ENCODE measurements around the gene ZNF783.

ZNF783 gene

GRCh38 chr7:149283321-149283720, 21.3 kb downstream of the ZNF783 start:
- DNase-seq = no peak

DNA sequence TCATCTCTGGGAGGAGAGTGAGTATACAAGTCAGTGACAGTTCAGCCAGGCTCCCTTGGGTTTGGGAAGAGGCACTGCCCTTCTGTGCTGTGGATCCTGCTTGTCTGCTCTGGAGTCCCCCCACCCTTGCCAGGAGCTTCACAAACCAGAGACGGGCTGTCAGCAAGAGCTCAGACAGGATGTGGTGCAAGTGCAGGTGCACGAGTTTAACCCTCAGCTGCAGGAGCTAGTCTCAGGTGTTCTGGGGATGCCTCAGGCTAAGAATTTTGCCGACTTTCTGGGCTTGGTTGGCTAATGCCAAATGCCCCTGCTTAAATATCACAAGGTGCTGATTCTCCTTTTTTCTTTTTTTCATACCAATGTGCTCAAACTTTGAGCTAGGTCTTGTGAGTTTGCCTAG, 22.3 kb downstream of the ZNF783 start:
- DNase-seq = no peak

GRCh38 chr7:149284850-149285585, 23.0 kb downstream of the ZNF783 start:
- DNase-seq = peak; percentile 96

DNA sequence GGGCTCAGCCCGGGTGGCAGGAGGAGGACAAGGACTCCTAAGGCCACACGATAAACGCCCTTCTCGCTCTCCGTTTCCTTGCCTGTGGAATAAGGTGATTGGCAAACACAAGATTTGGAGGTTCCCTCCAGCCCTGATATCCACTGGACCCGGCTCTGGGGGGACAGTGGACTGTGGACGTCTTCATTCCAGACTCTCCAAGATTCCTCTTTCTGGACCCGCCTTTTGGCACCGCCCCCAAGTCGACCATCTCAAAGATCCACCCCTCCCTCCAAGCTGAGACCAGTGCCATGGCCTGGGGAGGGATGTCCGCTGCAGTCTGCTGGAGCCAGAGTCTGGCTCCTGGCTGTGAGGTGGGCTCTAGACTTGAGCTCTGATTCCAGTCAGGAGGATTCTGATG, 23.6 kb downstream of the ZNF783 start:
- DNase-seq = no peak

DNA sequence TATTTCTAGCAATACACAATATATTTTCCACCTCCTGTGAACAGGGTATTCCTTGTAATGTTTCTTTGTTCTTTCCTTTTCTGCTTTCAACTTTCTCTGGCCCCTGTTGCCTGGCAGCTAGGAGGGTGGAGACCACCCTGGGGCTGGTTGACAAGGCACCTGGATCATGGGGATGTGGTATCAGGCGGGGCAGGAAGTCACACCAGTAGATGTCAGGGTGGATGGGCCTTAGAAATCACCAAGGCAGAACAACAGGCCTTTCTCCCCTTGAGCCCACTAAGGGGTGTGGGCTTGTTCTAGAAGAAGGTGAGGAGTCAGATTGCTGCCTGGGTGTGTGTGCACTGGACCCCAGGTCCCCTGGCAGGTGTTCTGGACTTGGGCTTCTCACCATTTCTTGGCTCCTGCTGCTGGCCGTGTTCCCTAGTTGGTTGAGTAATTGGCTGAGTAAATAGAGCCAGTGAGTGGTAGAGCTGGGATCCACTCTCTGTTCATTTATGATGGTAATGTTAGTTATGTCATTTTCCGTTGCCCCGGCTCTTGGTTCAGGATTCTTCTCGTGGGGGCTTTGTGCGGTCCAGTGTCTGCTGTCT, 24.9 kb downstream of the ZNF783 start:
- DNase-seq = no peak

DNA sequence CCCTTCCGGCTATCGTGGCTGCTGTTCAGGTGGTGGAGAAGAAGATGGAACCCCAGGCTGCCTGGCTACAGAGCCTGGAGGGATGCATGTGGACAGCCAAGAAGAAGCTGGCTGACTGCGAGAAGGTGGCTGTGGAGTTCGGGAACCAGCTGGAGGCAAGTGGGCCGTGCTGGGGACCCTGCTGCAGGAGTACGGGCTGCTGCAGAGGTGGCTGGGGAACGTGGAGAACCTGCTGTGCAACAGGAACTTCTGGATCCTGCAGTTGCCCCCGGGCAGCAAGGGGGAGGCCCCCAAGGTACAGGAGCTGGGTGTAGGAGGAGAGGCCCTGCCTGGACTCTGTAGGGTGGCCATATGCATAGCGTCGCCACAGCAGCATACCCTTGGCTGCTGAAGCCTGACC, 25.6 kb downstream of the ZNF783 start:
- DNase-seq = no peak

GRCh38 chr7:149289262-149289661, 27.3 kb downstream of the ZNF783 start:
- no peak for DNase-seq

DNA sequence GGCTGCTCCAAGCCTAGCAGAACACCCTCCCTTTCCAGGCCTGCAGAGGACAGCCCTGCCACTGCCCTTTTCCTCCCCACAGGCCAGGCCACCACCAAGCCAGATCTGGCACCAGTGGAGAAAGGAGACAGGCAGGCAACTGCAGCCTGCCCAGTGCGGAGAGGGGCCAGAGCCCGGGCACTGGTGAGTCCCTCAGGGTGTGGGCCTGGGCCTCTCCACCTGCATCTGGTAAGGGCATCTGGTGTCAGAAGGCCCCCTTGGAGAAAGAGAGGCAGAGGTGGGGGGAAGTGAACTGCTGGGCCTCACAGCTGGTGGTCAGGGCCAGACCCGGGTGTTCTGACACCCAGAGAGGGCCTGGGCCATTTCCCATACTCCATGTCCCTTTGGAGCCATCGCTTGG, 27.9 kb downstream of the ZNF783 start:
- no peak for DNase-seq

- no peak for DNase-seq
Observed at GRCh38 chr7:149291036-149291780, 29.2 kb downstream of the ZNF783 start.

DNA sequence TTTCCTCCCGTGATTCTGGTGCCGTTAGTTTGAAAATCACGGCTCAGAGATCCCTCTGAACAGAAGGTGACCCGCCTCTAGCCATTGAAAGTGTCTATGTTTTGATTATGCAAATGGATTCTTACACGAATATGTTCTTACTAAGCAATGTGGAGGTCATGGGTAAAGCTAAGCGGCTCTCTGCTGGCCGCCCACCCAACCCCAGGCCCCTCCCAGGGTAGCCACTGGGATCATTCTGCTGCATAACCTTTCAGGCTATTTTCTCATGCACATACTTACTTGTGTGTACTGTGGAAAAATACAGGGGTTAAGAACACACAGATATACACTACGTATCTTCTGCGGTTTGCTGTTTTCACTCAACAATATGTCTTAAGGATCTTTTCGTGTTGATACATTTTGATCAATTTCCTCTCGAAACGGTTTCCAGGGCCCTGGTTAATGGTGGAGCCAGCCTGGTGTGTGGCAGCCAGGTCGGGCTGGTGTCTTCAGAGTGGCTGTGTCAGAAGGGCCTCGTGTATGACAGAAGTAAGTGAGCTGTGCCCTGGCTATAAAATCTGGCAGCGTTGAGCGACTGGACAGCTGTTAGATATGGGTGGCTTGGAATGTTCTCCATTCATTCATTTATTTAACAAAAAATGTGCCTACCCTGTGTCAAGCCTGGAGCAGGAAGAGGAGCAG, 29.9 kb downstream of the ZNF783 start:
- no peak for DNase-seq

GRCh38 chr7:149292462-149292823, 30.4 kb downstream of the ZNF783 start:
- no peak for DNase-seq

DNA sequence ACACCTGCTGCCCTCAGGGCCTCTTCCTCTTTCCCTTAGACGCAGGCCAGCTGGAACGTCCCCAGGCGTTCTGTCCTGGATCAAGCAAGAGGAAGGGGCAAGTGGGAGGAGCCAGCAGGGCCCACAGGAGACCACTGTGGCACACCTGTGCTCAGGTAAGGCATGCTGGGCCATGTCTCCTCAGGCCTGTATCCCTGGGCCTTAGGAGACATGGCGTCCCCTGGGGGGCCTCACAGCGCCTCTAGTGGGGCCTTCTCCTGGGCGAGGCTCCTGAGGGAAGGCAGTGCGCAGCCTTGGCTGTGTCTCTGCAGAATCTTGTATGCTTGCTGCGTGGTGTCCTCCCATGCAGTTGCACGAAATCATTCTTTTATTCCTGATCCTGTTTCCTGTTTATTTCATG, 31.3 kb downstream of the ZNF783 start:
- no peak for DNase-seq

DNA sequence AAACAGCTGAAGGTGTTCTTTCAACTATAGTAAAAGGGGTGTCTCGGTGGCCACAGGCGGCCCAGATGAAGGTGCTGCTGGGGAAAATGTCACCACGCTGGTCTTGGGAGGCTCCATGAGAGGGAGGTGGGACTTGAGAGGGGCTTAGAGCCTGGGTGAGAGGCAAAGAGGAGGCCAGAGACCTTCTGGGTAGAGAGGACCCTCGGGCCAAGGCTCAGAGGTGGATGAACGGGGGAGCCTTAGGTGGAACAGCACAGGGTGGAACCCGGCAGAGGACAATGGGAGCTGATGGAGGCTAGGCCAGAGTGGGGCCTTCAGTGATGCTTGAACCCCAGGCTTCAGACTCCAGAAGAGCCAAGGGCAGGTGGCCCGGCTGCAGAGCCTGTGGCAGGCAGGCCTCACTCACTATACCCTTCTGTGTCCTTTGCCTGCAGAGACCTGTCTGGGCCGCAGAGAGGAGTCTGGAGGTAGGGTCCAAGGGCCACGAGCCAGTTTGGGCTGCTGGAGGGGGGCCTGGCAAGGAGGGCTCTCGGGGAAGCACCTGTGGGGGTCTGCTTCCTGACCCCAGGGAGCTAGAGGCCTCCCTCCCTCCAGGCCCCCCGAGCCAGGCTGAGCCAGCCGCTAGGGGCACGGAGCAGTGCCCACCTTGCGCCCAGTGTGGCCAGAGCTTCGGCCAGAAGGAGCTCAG, 32.1 kb downstream of the ZNF783 start:
- DNase-seq = no peak

DNA sequence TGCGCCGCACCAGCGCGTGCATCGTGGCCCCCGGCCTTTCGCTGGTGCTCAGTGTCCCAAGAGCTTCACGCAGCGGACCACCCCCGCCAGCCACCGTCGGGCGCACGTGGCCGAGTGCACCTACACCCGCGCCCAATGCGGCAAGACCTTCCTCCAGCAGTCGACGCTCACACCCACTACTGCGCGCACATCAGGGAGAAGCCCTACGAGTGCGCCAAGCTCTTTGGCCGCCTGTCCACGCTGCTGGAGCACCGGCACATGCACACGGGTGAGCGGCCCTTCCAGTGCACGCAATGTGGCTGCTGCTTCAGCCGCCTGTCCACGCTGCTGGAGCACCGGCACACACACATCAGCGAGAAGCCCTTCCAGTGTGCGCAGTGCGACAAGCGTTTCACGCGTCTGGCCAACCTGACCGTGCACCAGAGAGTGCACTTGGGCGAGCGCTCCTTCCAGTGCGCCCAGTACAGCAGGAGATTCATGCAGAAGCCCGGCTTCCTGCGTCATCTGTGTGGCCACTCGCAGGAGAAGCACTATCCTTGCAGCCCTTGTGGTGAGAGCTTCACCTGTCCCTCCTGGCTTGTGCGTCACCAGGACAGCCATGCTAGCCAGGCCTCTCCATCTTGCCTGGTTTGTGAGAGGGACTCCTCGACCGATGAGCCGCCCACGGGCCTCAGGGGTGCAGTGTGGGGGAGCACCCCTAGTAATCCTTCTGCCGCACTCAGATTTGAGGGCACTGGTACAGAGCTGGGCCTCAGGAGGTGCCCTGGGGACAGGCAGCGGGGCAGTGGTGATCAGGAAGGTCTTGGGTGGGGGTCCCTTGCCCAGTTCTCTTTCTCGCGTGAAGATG, 32.9 kb downstream of the ZNF783 start:
- no peak for DNase-seq

GRCh38 chr7:149295481-149295850, 33.5 kb downstream of the ZNF783 start:
- no peak for DNase-seq

DNA sequence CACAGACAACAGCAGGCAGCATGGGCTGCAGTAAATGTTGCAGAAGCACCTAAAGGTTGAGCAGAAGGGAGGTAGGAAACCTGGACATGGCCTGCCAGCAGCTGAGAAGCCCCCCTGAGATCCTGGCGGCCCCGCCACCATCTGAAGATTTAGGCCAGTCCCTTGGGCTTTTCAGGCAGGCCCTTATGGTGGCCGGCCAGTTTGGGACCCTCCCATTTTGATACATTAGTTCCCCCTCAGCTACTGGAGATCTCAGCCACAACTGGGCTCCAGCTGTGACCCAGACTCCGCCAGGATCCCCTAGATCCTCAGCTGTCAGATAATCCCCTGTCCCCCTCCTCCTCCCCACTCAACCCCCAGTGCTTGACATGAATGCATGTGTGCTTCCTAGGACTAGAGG, 34.4 kb downstream of the ZNF783 start:
- no peak for DNase-seq

GRCh38 chr7:149297034-149297755, 35.2 kb downstream of the ZNF783 start:
- no peak for DNase-seq

DNA sequence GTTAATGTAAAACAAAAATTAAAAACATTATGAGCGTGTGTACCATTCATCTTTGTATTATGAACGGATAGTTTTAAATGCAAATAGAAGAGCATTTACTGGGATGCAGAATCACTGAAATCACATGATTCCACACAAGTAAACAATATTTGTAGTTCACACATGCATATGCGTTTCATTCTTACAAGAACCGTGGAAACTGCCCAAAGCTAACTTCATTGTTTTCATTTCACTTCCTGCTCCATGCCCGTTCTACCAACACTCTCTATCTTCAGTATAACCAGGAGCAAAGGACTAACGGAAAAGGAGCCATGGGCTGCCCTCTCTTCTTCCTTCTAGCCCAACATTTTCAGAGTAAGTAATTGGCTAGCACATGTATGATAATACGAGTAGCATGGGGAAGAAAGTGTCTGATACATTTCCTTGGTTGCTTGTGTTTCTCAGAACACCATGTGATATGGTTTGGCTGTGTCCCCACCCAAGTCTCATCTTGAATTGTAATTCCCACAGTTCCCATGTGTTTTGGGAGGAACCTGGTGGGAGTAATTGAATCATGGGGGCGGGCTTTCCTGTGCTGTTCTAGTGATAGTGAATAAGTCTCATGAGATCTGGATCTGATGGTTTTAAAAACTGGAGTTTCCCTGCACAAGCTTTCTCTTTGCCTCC, 38.8 kb downstream of the ZNF783 start:
- DNase-seq = no peak

DNA sequence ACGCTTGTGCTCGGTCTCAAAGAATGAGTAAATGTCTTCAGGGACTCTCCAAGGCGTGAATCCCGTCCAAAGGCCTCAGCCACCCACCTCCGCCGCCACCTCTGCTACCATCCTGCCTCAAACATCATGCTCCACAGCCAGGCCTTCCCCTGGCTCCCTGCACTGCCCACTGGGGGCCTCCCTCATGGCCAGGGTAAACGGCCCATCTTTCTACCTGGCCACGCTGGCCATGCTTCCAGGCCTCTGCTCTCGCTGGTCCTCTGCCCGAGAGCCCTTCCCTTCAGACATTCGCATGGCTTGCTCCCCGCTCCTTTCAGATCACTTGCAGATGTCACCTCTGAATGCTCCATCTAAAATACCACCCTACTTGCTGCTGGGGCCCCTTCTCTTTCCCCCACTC, 40.2 kb downstream of the ZNF783 start:
- no peak for DNase-seq

- no peak for DNase-seq
Observed at GRCh38 chr7:149302865-149303264, 40.9 kb downstream of the ZNF783 start.

- no peak for DNase-seq
Observed at GRCh38 chr7:149304006-149304405, 42.0 kb downstream of the ZNF783 start.
